PC-3 (cell line): ENCODE results near the gene NEU4. TPM values are rescaled to one million over a fixed set of nuclear protein-coding genes. Genes with fewer than 3 reads are reported as not detected.

Experiments used
- ATAC-seq: fragments of 200-7000 bp; cut with Tn5 transposase; 2 replicates; pipeline ENCODE4 v1.9.1; 2020; ENCODE audit warnings: mild to moderate bottlenecking, moderate library complexity
- BruUV-seq: library from RNA; stranded (reverse); fragments of 400-500 nt; replicated peaks from 2 replicates; lab custom pipeline; 2021; lab: Mats Ljungman, UMichigan
- CTCF ChIA-PET: fragments of 300-600 bp; sonication (Branson Sonifier 250); formaldehyde crosslinking; loops from one replicate; lab custom pipeline; 2022; ENCODE audit warnings: antibody characterized with exemption; lab: Charles Lee
- POLR2A ChIA-PET: fragments of 300-600 bp; sonication (Branson Sonifier 250); formaldehyde crosslinking; loops from one replicate; lab custom pipeline; 2022; ENCODE audit warnings: antibody characterized with exemption; ENCODE audit not compliant: unreplicated experiment; lab: Charles Lee
- DNase-seq: peaks from one replicate; pipeline ENCODE4 v3.0.0-alpha.2; 2015
- H2AFZ ChIP-seq: fragments of 300-600 bp; sonication (generic); 2 replicates; pipeline ENCODE4 v1.6.0; 2016; ENCODE audit warnings: antibody characterized with exemption, low read length
- H3F3A ChIP-seq: fragments of 300-600 bp; sonication (generic); one replicate; pipeline ENCODE4 v1.6.0; 2017; ENCODE audit warnings: antibody characterized with exemption, low read length, control low read depth, mild to moderate bottlenecking; ENCODE audit not compliant: unreplicated experiment
- H3K27ac ChIP-seq: fragments of 300-600 bp; sonication (generic); 2 replicates; pipeline ENCODE4 v1.5.1; 2016; ENCODE audit warnings: mild to moderate bottlenecking, low read length
- H3K27me3 ChIP-seq: fragments of 300-600 bp; sonication (generic); 2 replicates; pipeline ENCODE4 v1.6.1; 2016; ENCODE audit warnings: low read length, mixed read lengths
- H3K36me3 ChIP-seq: fragments of 300-600 bp; sonication (generic); 2 replicates; pipeline ENCODE4 v1.6.1; 2016; ENCODE audit warnings: low read depth, mixed run types, low read length, mixed read lengths
- H3K4me1 ChIP-seq: fragments of 300-600 bp; sonication (generic); 2 replicates; pipeline ENCODE4 v1.5.1; 2016; ENCODE audit warnings: low read length; ENCODE audit not compliant: insufficient read depth
- H3K4me2 ChIP-seq: fragments of 300-600 bp; sonication (generic); 2 replicates; pipeline ENCODE4 v1.6.0; 2016; ENCODE audit warnings: low read length
- H3K4me3 ChIP-seq: fragments of 300-600 bp; sonication (generic); 2 replicates; pipeline ENCODE4 v1.5.1; 2016; ENCODE audit warnings: mild to moderate bottlenecking, low read length, mixed read lengths
- H3K79me2 ChIP-seq: fragments of 300-600 bp; sonication (generic); 2 replicates; pipeline ENCODE4 v1.6.1; 2017; ENCODE audit warnings: low read length, mixed read lengths
- H3K9ac ChIP-seq: fragments of 300-600 bp; sonication (generic); 2 replicates; pipeline ENCODE4 v1.6.0; 2016; ENCODE audit warnings: mild to moderate bottlenecking, low read length
- H3K9me2 ChIP-seq: fragments of 300-600 bp; sonication (generic); replicated peaks from 2 replicates; pipeline ENCODE4 v1.6.1; 2016; ENCODE audit warnings: mixed run types, low read length, mixed read lengths
- H3K9me3 ChIP-seq: fragments of 300-600 bp; sonication (generic); 2 replicates; pipeline ENCODE4 v1.6.1; 2016; ENCODE audit warnings: low read length, mixed read lengths
- H4K20me1 ChIP-seq: fragments of 300-600 bp; sonication (generic); 2 replicates; pipeline ENCODE4 v1.6.1; 2016; ENCODE audit warnings: low read length, mixed read lengths
- EZH2 ChIP-seq: fragments of 300-600 bp; sonication (generic); IDR thresholded peaks from one replicate; pipeline ENCODE4 v1.6.1; 2017; ENCODE audit warnings: antibody characterized with exemption, mild to moderate bottlenecking, low read length; ENCODE audit not compliant: unreplicated experiment
- EZH2phosphoT487 ChIP-seq: fragments of 300-600 bp; sonication (generic); IDR thresholded peaks from 2 replicates; pipeline ENCODE4 v1.6.1; 2018; ENCODE audit warnings: mild to moderate bottlenecking, antibody characterized with exemption, low read length, borderline replicate concordance
- intact Hi-C: fragments of 100-400 bp; cut with micrococcal nuclease; formaldehyde crosslinking; loops from 2 replicates; pipeline ENCODE4 v1.9.0; 2023
- total RNA-seq: library from RNA; depleted of rRNA; stranded (reverse); fragments of >200 nt; gene quantifications from 2 replicates; pipeline ENCODE4 v1.2.3, GENCODE V29; 2014
- TF ChIP-seq, protein P1 (sequence below): fragments of 300-600 bp; sonication (generic); conservative IDR thresholded peaks from 2 replicates; pipeline ENCODE4 v1.5.1; 2017; ENCODE audit warnings: antibody characterized with exemption, low read depth, mild to moderate bottlenecking, low read length

Gene NEU4
- total RNA-seq, 1 experiment from 2014 or later = not detected

- DNase-seq (no peak), ATAC-seq (no peak)
- Histone ChIP-seq H3K4me3 (no peak overlapping the region), H4K20me1 (no peaks in the 10 kb centered on the region), H3K27me3 (no peaks in the 10 kb centered on the region), H3K9ac (no peak overlapping the region), H3K79me2 (no peaks in the 10 kb centered on the region), H3K27ac (no peak overlapping the region), H3F3A (no peaks in the 10 kb centered on the region), H3K4me2 (no peak overlapping the region), H3K9me2 (no peaks in the 10 kb centered on the region), H3K36me3 (no peaks in the 10 kb centered on the region), H3K4me1 (peaks cover 3% of the 10 kb centered on the region; the same call in 1 of the 2 replicates), H3K9me3 (no peaks in the 10 kb centered on the region), H2AFZ (no peak overlapping the region)
- TF ChIP-seq, protein P1, sequence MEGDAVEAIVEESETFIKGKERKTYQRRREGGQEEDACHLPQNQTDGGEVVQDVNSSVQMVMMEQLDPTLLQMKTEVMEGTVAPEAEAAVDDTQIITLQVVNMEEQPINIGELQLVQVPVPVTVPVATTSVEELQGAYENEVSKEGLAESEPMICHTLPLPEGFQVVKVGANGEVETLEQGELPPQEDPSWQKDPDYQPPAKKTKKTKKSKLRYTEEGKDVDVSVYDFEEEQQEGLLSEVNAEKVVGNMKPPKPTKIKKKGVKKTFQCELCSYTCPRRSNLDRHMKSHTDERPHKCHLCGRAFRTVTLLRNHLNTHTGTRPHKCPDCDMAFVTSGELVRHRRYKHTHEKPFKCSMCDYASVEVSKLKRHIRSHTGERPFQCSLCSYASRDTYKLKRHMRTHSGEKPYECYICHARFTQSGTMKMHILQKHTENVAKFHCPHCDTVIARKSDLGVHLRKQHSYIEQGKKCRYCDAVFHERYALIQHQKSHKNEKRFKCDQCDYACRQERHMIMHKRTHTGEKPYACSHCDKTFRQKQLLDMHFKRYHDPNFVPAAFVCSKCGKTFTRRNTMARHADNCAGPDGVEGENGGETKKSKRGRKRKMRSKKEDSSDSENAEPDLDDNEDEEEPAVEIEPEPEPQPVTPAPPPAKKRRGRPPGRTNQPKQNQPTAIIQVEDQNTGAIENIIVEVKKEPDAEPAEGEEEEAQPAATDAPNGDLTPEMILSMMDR = no peak
- TF ChIP-seq EZH2 = no peak
- TF ChIP-seq EZH2phosphoT487 = no peak
- ChIA-PET CTCF (no interaction called here), POLR2A (no interaction called here)
- BruUV-seq = no TSS peak
- intact Hi-C loops = no loop called here
Observed at GRCh38 chr2:241809383-241810306, 652 bp downstream of the NEU4 start.

- H3K9ac ChIP-seq = no peak overlapping the region
- intact Hi-C loops = no loop called here
- CTCF ChIA-PET = no interaction called here
Observed at GRCh38 chr2:241810307-241811200, 1.6 kb downstream of the NEU4 start.

More at GRCh38 chr2:241810307-241811200, 1.6 kb downstream of the NEU4 start:
- TF ChIP-seq, protein P1 = no peak
- TF ChIP-seq EZH2 = no peak
- no peak for TF ChIP-seq EZH2phosphoT487
- H3K9me2 ChIP-seq = no peaks in the 10 kb centered on the region
- no peak overlapping the region for H2AFZ ChIP-seq
- DNase-seq (no peak), ATAC-seq (no peak)
- H3F3A ChIP-seq = no peaks in the 10 kb centered on the region
- H3K27ac ChIP-seq = no peak overlapping the region
- H3K4me2 ChIP-seq = no peak overlapping the region
- no peaks in the 10 kb centered on the region for H3K9me3 ChIP-seq
- no peak overlapping the region for H3K4me3 ChIP-seq
- POLR2A ChIA-PET = no interaction called here
- H4K20me1 ChIP-seq = no peaks in the 10 kb centered on the region
- H3K4me1 ChIP-seq = no peaks in the 10 kb centered on the region
- no peaks in the 10 kb centered on the region for H3K27me3 ChIP-seq
- H3K36me3 ChIP-seq = no peaks in the 10 kb centered on the region
- no peaks in the 10 kb centered on the region for H3K79me2 ChIP-seq
- BruUV-seq = no TSS peak
